HG03565 (cell line): Measurements from ENCODE around the gene PPARA.
A peak's percentile ranks its signal among the peaks of the same experiment; 100 is the strongest.

Source experiments
- ATAC-seq: cut with Tn5 transposase; IDR thresholded peaks from one replicate; pipeline ENCODE4 v1.9.1; 2021; ENCODE audit warnings: mild to moderate bottlenecking, moderate library complexity; ENCODE audit not compliant: unreplicated experiment

The PPARA gene

DNA sequence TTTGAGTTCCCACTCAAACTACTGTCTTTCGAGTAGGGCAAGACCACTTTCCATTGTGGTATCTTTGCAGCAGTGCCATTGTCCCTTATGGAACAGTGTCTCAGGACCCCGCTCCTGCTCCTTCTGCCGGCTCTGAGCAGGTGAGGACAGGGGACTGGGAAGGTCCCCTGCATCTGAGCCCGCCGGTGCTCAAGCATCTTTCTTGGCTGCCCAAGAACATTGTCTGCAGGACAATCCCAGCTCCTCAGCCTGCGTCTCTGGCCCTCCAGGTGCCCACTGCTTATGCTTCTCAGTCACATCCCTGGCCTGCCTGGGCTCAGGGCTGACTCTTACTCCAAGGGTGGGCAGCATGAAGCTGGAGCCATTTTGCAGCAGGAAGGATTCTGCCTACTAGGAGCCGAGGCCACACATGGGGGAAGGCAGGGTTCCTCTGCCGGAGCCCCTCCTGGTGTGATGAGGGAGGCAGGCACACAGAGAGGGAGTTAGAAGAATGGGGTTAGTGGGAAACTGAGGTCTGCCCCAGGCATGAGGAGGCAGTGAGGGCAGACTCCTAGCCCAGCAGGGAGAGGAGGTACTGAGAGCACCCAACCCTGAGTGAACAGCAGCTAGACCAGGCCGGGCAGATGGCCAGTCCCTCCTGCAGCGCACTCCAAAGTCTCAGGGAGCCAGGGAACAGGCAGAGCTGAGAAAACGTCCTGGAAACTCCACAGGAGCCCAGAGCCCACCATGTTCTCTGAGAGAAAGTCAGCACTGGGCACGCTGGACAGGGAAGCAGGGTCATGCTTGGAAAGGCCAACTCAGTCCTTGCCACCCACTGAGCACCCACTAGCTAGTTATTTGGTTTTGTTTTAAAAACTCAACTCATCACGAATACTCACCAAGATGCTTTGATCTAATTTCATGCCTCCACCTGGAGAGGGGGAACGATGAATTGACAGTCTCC, 7.5 kb upstream of the PPARA start:
- ATAC-seq: no peak

DNA sequence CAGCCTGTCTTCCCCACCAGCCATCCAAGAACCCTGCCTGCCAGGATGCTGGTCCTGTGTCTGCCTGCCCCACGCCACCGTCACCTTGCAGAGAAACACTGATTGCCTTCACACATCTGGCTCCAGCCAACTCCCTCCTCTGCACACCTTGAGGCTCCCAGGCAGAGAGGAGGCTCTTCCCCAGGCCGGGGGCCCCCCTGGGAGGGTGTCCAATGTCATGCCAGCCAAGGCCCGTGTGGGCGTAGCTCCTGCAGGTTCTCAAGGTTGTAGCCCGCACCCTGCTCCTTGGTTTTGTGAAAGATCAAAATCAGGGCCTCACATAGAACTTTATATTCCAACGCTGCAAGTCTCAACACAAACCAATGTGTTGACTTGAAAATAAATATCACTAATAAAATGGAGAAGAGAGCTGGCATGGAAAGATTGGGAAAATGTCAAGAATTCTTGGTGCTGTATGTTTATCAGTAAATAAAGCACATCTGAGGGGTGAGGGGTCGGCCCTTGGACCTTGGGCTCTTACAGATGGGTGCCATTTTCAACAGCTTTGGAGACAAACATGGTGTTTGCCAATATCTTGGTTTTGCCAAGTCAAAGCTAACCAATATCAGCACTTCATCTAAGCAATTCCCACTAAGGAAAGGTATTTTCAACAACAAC, 6.7 kb upstream of the PPARA start:
- ATAC-seq: no peak

DNA sequence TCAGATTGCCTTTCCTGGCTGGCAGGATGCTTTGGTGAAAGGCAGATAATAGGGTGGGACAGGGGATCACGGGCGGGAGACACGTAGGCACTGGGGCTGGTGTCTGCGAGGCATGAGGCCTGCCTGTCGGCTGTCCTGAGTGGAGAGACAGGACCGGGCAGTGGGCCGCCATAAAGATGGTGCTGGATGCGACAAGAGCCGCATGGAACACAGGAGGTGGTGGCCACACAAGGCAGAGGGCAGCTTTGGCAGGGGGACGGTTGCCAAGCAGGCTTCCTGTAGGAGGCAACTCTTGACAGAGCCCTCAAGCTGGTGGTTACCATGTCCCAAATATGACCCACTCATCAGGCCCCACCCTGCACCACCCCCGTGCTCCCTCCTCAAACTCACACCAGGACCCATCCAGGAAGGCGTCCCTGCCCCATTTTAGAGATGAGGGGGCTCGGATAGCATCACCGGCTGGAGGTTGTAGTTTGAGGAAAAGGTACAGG, 4.9 kb upstream of the PPARA start:
- no peak for ATAC-seq

DNA sequence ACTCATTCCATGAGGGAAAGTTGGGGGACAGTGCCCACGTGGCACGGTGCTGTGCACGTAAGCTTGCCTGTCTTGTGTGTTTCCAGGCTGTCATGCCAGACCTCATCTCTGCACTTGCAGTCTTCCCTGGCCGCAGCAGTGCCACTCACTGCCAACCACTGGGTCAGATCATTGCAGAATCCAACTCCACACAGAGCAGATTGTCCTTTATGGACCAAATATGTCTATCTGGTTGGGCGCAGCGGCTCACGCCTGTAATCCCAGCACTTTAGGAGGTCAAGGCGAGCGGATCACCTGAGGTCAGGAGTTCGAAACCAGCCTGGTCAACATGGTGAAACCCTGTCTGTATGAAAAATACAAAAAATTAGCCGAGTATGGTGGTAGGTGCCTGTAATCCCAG, 4.4 kb upstream of the PPARA start:
- no peak for ATAC-seq

DNA sequence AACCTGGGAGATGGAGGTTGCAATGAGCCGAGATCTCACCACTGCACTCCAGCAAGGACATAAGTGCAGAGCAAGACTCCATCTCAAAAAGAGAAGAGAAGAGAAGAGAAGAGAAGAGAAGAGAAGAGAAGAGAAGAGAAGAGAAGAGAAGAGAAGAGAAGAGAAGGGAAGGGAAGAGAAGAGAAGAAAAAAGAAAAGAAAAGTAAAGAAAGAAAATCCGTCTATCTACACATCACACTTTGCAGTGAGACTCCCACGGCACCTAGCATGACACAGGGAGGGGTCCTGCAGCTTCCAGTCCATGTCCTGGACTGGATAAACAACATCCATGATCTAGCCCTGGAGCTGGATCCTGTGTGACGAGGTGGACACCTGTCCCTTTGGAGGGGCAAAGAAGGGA, 4.0 kb upstream of the PPARA start:
- no peak for ATAC-seq

DNA sequence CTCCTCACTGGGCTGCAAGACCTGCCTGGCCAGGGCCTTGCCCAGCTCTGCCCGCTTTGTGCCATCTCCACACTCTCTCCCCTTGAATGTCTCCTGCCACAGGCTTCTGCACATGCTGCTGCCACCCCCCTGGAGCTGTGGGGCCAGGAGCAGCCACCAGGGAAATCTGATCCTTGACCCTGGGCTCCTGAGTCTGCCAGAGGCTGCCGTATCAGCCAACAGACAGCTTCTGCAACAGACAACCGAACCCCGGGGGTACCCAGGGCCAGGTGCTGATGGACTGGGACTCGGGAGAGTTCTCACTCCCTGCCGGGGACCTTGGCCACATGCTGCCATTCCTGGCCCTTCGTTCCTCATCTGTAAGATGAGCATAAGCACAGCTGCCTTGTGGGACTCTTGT, 3.3 kb upstream of the PPARA start:
- ATAC-seq: no peak

DNA sequence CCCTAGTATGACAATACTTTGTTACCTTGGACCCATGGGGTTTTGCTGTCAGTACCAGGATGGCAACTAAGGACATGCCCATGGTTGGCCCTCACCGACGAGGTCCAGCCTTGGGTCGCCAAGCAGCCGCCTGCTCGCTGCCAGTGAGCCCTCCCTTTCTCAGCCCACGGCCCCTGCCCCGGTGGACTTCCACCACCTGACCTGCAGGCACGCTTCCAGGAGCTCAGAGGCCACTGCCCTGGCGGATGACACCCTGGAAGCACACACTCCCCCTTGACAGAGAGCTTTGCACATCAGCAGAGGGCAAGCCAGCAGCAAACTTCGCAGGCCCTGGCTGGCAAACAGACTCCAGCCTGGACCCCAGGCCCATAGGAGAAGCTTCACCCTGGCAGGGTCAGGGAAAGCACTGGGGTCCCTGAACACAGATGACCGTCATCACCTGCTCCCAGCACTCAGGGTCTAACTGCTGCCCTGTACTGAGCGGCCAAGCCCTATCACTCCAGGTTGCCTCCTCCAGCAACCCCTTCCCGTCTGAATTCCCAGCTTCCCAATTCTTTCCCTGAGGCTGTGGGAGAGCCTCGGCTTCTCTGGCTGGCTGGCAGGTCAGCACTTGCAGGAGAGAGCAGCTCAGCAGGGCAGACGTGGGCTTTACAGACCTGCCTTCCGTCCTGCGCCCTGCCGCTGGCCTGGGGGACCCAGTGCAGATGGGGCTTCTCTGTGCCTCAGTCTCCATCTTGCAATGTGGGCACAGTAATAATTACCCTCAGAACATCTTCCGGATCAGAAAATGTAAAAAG, 2.7 kb upstream of the PPARA start:
- no peak for ATAC-seq

DNA sequence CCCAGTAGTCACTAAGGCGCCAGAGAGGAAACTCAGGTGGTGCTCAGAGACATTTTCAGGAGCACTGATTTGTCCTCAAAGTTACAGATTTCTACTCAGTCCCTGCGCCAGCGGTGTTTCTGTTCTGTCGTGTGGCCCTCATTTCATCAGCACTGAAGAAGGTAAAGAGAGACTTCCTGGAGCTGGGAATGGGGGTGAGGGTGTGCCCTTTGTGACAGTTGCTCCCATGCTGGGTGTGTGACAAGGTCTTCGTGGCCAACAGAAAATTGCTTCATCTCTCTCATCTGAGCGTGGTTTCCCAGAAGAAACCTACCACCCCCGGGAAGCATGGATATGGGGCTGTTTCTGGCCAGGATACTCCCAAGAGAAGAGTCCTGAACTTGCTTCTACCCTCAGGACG, 2.0 kb upstream of the PPARA start:
- no peak for ATAC-seq

DNA sequence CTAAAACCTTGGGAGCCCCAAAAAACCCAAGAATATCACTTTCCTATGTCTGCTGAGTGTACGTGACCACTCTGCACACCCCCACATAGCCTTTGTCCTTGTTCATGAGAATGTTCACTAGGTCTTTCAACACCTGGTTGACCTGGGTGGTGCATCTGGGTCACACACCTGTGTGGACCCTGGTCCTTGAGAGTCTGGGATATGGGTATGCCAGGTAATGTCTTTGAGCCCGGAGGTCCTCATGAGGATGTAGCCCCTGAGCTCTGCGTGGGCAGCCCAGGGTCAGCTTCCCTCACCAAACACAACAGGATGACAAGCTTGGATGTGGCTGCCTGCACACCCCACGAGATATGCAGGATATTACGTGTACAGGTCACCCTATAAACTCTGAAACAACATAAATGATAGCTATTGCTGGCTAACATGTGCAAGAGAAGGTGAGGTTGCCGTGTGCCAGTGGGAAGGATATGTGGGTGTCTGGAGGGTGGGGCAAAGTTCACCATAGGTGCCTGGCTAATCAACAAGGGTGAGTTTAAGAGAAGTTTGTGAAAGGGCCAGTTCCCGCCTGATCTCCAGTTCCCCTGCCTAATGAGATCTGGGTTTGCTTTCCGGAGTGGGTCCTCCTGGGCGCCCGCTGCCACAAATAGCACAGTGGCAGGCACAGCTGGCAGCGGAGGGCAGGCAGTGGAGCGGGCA, 1.4 kb upstream of the PPARA start:
- no peak for ATAC-seq

DNA sequence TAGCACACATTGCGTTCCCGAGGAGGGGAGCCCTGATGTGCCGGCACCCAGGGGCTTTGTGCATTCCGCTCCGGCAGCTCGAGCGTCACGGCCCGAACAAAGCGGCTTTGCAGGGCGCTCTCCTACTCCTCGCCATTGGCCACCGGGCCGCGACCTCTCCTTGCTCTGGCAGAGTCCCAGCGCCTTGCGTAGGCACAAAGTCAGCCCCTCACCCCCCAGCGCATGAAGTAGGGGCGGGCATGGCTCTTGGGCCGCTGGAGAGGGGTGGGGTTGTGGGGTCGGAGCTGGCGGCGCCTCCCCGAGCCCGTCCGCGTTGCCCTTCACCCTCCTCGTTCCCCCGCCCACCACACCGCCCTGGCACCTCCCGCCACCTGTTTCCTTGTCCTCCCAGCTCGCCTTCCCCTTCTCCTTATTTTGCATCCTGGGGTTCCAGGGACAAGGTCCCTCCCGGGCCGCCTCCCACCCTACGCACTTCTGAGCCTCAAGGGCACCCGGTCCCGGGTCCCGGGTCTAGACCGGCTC, 753 bp upstream of the PPARA start:
- no peak for ATAC-seq

DNA sequence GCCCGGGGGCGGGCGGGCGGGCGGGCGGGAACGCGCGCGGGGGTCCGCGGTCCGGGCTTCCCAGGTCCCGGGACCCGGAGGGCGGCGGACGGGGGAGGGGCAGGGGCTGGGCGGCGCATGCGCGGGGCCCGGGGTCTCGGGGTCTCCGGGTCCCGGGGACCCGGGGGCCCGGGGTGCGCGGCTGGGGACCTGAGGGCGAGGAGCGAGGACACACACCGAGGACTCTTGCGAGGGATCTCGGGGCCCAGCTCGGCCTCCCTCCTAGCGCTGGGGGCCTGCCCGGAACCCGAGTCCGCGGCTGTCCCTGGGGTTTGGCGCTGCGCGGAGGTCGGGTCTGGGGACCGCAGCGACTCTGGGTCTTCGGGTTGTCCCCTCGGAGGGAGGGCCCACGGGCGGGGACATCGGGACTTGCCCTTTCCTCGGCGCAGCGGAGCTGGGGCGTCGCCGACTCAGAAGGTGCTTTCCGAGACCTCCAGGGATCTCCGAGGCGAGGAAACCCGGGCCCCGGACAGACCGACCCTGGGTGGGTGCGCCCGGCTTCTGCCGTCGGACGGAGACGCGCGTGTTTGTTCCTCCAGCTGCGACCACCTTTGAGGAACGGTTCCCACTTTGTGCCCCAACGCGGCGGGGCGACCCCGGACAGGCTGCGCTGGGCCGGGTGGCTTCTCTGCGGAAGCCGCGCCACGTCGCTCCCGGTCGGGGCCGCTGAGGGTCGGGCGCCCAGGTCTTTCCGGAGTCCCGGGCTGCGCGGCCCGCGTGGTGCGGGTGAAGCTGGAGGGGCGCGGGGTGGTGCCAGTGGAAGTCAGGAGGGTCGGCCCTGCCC, 540 bp downstream of the PPARA start:
- ATAC-seq: peak; percentile 20

DNA sequence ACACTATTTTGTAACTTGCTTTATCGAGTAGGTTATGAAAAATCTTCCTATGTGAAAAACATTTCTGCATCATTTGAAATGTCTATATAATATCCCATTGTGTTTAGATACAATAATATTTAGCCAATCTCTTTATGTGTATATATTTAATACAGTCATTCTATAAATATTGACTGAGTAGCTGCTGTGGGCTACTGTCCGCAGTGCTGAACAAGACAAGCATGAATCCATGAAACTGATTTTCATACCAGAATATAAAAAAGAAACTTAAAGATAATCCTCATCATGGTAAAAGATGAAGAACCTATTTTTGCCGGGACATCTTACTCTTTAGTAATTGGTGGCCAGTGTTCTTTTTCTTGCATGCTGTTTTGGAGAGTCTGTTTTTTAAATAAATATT, 3.6 kb downstream of the PPARA start:
- no peak for ATAC-seq

DNA sequence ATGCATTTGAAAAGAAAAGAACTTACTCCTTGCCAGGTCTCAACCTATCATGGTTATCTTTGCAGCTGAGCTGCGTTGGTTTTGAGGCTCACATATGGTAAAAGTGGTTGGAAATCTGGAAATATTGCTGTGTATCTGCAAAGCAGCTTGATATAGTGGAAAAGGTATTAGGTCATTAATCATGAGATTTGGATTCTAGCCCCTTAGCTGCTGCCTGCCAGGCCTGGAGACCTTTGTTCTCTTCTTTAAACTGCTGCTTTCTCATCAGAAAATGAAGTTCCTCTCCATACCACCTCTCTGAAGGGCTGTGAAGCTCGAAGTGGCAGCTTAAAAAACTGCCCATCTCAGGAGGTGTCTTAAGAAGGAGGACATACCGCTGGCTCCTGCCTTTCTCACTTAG, 5.7 kb downstream of the PPARA start:
- no peak for ATAC-seq

DNA sequence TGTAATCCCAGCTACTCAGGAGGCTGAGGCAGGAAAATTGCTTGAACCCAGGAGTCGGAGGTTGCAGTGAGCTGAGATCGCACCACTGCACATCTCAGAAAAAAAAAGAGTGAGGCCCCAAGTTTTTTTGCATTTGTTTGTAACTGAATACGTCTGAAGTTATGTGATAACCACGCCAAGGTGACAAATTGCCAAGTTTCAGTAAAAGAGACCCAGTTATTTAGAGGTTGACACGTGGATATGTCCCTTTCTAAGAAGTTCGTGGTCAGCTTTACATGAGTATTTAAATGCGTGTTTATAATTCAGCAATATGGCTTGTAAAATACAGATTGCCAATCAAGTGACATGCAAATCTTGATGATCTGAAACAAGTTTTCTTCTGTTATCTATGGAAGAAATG, 8.0 kb downstream of the PPARA start:
- ATAC-seq: no peak

DNA sequence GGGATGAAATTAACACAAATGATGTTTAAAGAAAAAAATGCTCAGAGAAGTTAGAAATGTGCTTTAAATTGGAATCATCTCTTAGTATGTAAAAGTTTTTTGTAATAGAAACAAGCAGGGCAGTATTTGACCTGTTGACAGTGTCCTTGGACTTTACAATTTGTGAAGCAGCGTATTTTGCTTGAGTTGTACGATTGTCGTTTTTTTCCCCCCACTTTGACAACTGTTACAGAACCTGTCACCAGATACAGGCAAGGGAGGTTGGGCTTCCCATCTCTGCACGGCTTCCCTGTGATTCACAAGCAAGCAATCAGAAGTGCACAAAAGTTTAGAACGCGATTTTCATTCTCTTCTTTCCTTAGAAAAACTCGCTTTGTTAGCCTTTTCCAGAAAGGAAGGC, 8.9 kb downstream of the PPARA start:
- no peak for ATAC-seq

DNA sequence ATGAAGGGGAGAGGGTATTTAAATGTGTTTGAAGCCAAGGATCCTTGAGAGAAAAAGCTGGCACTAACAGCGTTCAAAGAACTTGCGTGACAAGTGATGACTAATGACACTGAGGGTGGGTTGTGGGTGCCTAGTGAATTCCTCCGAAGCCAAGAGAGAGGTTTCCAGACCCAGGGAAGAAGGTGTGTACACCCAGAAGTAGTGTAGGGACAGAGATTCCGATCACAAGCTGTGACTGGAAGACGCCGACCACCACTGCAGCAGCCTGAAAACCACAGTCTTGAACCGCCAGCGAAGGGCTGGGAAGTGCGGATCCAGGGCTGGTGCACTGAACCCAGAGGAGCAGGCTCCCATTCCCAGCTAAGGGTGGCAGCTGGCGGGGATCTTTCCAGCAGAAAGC, 9.5 kb downstream of the PPARA start:
- no peak for ATAC-seq

DNA sequence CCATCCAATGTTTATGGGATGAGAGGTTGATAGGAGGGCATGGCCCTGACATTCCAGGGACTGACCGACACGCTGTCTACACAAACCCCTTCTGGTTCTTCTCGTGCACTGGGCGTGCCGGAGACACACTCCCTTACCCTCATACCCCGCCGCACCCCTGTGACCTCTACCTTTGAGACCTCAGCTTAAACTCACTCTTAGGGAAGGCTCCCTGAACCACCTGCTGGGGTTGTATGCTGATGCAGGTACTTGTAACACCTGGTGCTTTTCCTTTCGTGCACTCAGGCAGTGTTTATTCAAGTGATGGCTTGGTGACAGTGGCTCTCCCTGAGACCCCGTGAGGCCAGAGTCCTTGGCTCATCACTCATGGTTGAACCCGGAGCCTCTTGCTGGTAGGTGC, 12.0 kb downstream of the PPARA start:
- no peak for ATAC-seq

DNA sequence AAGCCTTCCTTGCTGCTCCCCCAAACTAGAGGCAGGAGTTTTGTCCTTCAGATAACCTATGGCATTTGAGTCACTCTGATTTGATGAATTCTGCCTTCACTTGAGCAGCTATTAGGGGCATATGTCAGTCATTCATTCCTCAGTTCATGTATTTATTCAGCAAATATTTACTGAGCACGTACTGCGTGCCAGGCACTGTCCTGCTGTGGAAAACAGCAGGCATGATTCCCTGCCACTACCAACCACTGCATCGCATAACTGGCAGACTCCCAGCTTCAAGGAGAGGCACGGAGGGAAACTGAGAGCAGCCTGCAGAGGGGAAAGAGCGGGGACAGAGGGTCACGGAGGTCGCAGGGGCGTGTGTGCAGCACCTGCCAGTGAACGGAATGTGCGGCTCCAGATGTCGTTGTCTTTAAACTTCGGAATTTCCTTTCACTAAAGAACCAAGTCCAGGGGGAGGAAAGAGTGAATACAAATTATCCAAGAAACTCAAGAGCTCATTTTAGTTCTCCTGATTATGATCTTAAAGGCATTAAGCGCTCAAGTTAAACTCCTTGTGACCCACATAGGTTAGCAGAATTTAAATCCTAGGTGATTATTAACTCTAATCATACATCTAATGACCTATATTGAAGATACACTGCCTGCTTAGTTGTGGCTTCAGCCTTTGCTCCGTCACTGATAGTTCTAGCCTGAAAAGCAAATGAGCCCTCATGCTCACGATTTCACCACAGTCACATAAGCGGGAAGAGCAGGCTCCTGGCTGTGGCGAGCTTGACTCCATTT, 12.6 kb downstream of the PPARA start:
- ATAC-seq: no peak

DNA sequence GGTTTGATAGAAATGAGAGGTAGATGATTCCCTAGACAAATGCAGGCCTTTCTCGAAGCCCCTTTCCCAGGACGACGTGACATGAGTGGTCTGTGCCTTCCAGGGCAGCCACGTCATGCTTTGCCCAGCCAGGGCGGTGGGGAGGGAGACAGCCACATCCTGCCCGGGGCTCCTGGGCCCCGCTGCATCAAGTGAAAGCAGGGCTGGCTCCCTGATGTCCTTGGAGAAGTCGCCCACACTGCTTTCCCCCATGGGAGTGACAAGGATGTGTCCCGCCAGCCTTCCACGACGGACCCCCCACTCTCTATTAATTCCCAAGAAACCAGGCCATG, 13.2 kb downstream of the PPARA start:
- no peak for ATAC-seq
